ENCODE results near the gene TPX2. TPM values are rescaled to one million over a fixed set of nuclear protein-coding genes. Genes with fewer than 3 reads are reported as not detected.

The TPX2 gene
- total and polyA plus RNA-seq, 2 donors (not counting 3 experiments of a cell fraction or from before 2014, with no cell fraction given) = 24.8 to 114 TPM

GRCh38 chr20:31819083-31819784 lies 80.1 kb downstream of the TPX2 start, which contains the start of gene MYLK2:
TSS of gene MYLK2 (plus strand) at chr20:31819356. CDS start at chr20:31819581, 225 bp downstream.
- H3K27me3 ChIP-seq (ENCODE audit: control insufficient read depth in 2 of 2, insufficient read depth in 2 of 2, low read length in 2 of 2) = no peaks in the 10 kb centered on the region
- dilution Hi-C loops (cut with MboI; ENCODE audit: extremely low pct_ligation_motif_present, low sequenced_read_pairs) = no loop called here
- H3K36me3 ChIP-seq (ENCODE audit: control insufficient read depth in 2 of 2, extremely low read depth in 1 of 2, insufficient read depth in 2 of 2, low read length in 2 of 2) = no peaks in the 10 kb centered on the region
- BruUV-seq (replicated peaks) = no TSS peak
- H2AFZ ChIP-seq (ENCODE audit: low read depth, low read length) = no peak within 1 kb of the TSS
- H3K9me1 ChIP-seq (replicated peaks; ENCODE audit: control insufficient read depth, extremely low read depth, insufficient read depth, low read length) = no peaks in the 10 kb centered on the region
- H4K20me1 ChIP-seq (replicated peaks; ENCODE audit: control insufficient read depth, extremely low read depth, insufficient read depth, low read length) = no peaks in the 10 kb centered on the region
- no peak for TF ChIP-seq MYC (IDR thresholded peaks at IDR 0.05; ENCODE audit: low read depth, low read length)
- no peak for TF ChIP-seq EZH2 (IDR thresholded peaks at IDR 0.05; ENCODE audit: borderline replicate concordance, low read depth, low read length, severe bottlenecking)
- TF ChIP-seq CTCF (IDR thresholded peaks at IDR 0.05; ENCODE audit: extremely low read depth in 1 of 2, insufficient read depth in 1 of 2, low read depth in 1 of 2, low read length in 2 of 2) = no peak
- TF ChIP-seq JUN (IDR thresholded peaks at IDR 0.05; ENCODE audit: borderline replicate concordance, insufficient read depth, insufficient read length, low read depth) = no peak
- TF ChIP-seq, protein P1, sequence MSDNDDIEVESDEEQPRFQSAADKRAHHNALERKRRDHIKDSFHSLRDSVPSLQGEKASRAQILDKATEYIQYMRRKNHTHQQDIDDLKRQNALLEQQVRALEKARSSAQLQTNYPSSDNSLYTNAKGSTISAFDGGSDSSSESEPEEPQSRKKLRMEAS (IDR thresholded peaks at IDR 0.05; ENCODE audit: insufficient read depth, insufficient read length) = no peak
- no peak for TF ChIP-seq POLR2A (IDR thresholded peaks at IDR 0.05; ENCODE audit: low read depth, low read length)
- TF ChIP-seq POLR2AphosphoS5 (IDR thresholded peaks at IDR 0.05; ENCODE audit: insufficient read depth, low read depth, low read length) = no peak
- TF ChIP-seq GATA2 (IDR thresholded peaks at IDR 0.05; ENCODE audit: insufficient read depth, insufficient read length, low read depth, low read length) = no peak
- no peak for TF ChIP-seq FOS (IDR thresholded peaks at IDR 0.05; ENCODE audit: borderline replicate concordance, insufficient read depth, low read length)
- H3K4me2 ChIP-seq (ENCODE audit: insufficient read depth, low read length) = no peak within 1 kb of the TSS
- DNase-seq (ENCODE audit: low read depth, low spot score) (no peak), FAIRE-seq (no peak)
- no peaks in the 10 kb centered on the region for H3K79me2 ChIP-seq (ENCODE audit: control insufficient read depth, insufficient read depth, low read length)
- POLR2A ChIA-PET = no interaction called here
- peaks cover 14% of the 10 kb centered on the region for H3K4me1 ChIP-seq (ENCODE audit: control insufficient read depth, extremely low read depth, insufficient read depth, low read length)
- no peak within 1 kb of the TSS for H3K27ac ChIP-seq (ENCODE audit: insufficient read depth, low read depth, low read length)
- intact Hi-C loops (cut with micrococcal nuclease) = no loop called here
- CTCF ChIA-PET = interaction anchor here (2.1 to 25.3 kb wide), 2 partner anchors 31 to 212 kb away, joined by 8 to 619 read pairs; partner anchors contain the start of gene FOXS1
- H3K9me3 ChIP-seq (replicated peaks; ENCODE audit: control insufficient read depth, insufficient read depth, low read length) = no peaks in the 10 kb centered on the region
- no peak within 1 kb of the TSS for H3K4me3 ChIP-seq (replicated peaks in 1 of 3; ENCODE audit: insufficient read depth in 1 of 3, low read depth in 1 of 3, low read length in 3 of 3)
- no peak within 1 kb of the TSS for H3K9ac ChIP-seq (replicated peaks; ENCODE audit: extremely low read depth, insufficient read depth, low read length)

Measured in endothelial cell of umbilical vein (primary cell).